Measurements from ENCODE around the gene RBM33. TPM values are rescaled to one million over a fixed set of nuclear protein-coding genes. Genes with fewer than 3 reads are reported as not detected.

The RBM33 gene
- polyA plus RNA-seq, 3 donors, result 15.0 to 27.7 (median 22.2) TPM

GRCh38 chr7:155800741-155801267 is 156.3 kb downstream of the RBM33 start:
- 82% methylated on average over 16 of the region's 16 CpGs for WGBS (ENCODE audit: insufficient coverage)
- Histone ChIP-seq H3K79me2 (ENCODE audit: insufficient read depth, low read length) (no peaks in the 10 kb centered on the region), H3K36me3 (replicated peaks in 1 of 2; ENCODE audit: control insufficient read depth in 1 of 2, insufficient read depth in 2 of 2, low read length in 2 of 2) (no peaks in the 10 kb centered on the region), H3K27me3 (ENCODE audit: control insufficient read depth in 2 of 2, insufficient read depth in 2 of 2, low read length in 2 of 2) (peaks cover 35 to 81% of the 10 kb centered on the region in 2 donors), H3K4me3 (replicated peaks in 1 of 3; ENCODE audit: low read depth in 2 of 3, low read length in 3 of 3) (no peak overlapping the region), H3K9ac (ENCODE audit: insufficient read depth, low read length, poor library complexity, severe bottlenecking) (no peak overlapping the region), H3K4me1 (ENCODE audit: control insufficient read depth in 1 of 2, insufficient read depth in 2 of 2, low read length in 2 of 2) (peaks cover 29 to 41% of the 10 kb centered on the region in 2 donors), H3K27ac (ENCODE audit: low read depth in 1 of 2, low read length in 2 of 2) (no peak overlapping the region), H3K4me2 (replicated peaks; ENCODE audit: extremely low read depth, low read length, poor library complexity, severe bottlenecking) (no peak overlapping the region), H3K9me3 (replicated peaks in 1 of 2; ENCODE audit: control insufficient read depth in 1 of 2, insufficient read depth in 1 of 2, low read length in 2 of 2) (no peaks in the 10 kb centered on the region), H4K20me1 (ENCODE audit: insufficient read depth, low read length) (no peaks in the 10 kb centered on the region), H2AFZ (ENCODE audit: insufficient read depth, low read depth, low read length, poor library complexity, severe bottlenecking) (no peak overlapping the region)
- H3K27ac Mint-ChIP-seq, result no peak overlapping the region
- intact Hi-C loops (cut with micrococcal nuclease), result no loop called here
- no peak for TF ChIP-seq CTCF (IDR thresholded peaks at IDR 0.05)
- peaks cover 25% of the 10 kb centered on the region for H3K4me1 Mint-ChIP-seq
- H3K27me3 Mint-ChIP-seq (ENCODE audit: low read depth in 3 of 3), result peaks cover 60 to 84% (median 66%) of the 10 kb centered on the region in 3 donors
- peaks cover 0 to 2% of the 10 kb centered on the region in 2 donors for H3K36me3 Mint-ChIP-seq
- no peak for DNase-seq
- H3K9me3 Mint-ChIP-seq, result peaks cover 0 to 17% (median 6%) of the 10 kb centered on the region in 7 donors
- H3K4me3 Mint-ChIP-seq, result peak overlapping the region in 1 of 2 donors; percentile 79

GRCh38 chr7:155802291-155802690 is 157.8 kb downstream of the RBM33 start:
- Mint-ChIP-seq H3K27me3 (ENCODE audit: low read depth in 3 of 3) (peaks cover 71 to 88% (median 78%) of the 10 kb centered on the region in 3 donors), H3K36me3 (peaks cover 0 to 2% of the 10 kb centered on the region in 2 donors), H3K9me3 (peaks cover 0 to 22% (median 7%) of the 10 kb centered on the region in 7 donors), H3K27ac (no peak overlapping the region), H3K4me3 (peak overlapping the region in 1 of 2 donors; percentile 66), H3K4me1 (peaks cover 29% of the 10 kb centered on the region)
- no peak for DNase-seq
- no peaks in the 10 kb centered on the region for H3K9me3 ChIP-seq (replicated peaks in 1 of 2; ENCODE audit: control insufficient read depth in 1 of 2, insufficient read depth in 1 of 2, low read length in 2 of 2)
- no peaks in the 10 kb centered on the region for H4K20me1 ChIP-seq (ENCODE audit: insufficient read depth, low read length)
- no peak overlapping the region for H3K4me2 ChIP-seq (replicated peaks; ENCODE audit: extremely low read depth, low read length, poor library complexity, severe bottlenecking)
- intact Hi-C loops (cut with micrococcal nuclease), result no loop called here
- peaks cover 28 to 44% of the 10 kb centered on the region in 2 donors for H3K4me1 ChIP-seq (ENCODE audit: control insufficient read depth in 1 of 2, insufficient read depth in 2 of 2, low read length in 2 of 2)
- H3K27ac ChIP-seq (ENCODE audit: low read depth in 1 of 2, low read length in 2 of 2), result no peak overlapping the region
- no CpG with 5 or more reads among the region's 6 CpGs for WGBS (ENCODE audit: insufficient coverage)
- no peak overlapping the region for H3K4me3 ChIP-seq (replicated peaks in 1 of 3; ENCODE audit: low read depth in 2 of 3, low read length in 3 of 3)
- peaks cover 50 to 86% of the 10 kb centered on the region in 2 donors for H3K27me3 ChIP-seq (ENCODE audit: control insufficient read depth in 2 of 2, insufficient read depth in 2 of 2, low read length in 2 of 2)
- no peaks in the 10 kb centered on the region for H3K36me3 ChIP-seq (replicated peaks in 1 of 2; ENCODE audit: control insufficient read depth in 1 of 2, insufficient read depth in 2 of 2, low read length in 2 of 2)
- no peak for TF ChIP-seq CTCF (IDR thresholded peaks at IDR 0.05)
- no peaks in the 10 kb centered on the region for H3K79me2 ChIP-seq (ENCODE audit: insufficient read depth, low read length)
- H2AFZ ChIP-seq (ENCODE audit: insufficient read depth, low read depth, low read length, poor library complexity, severe bottlenecking), result no peak overlapping the region
- no peak overlapping the region for H3K9ac ChIP-seq (ENCODE audit: insufficient read depth, low read length, poor library complexity, severe bottlenecking)
